Lower lobe of right lung (tissue), 2 donors: ENCODE data around the gene KAT6B. TPM values are rescaled to one million over a fixed set of nuclear protein-coding genes. Genes with fewer than 3 reads are reported as not detected.

ENCODE experiments used
- ATAC-seq, 2 donors: fragments of 200-7000 bp; cut with Tn5 transposase; one replicate each; pipeline ENCODE4 v1.9.1; 2020 to 2022; ENCODE audit warnings: mild to moderate bottlenecking in 2 of 2, moderate library complexity in 2 of 2
- DNase-seq: peaks from one replicate; pipeline ENCODE4 v3.0.0-alpha.2; 2020
- H3K27ac ChIP-seq: fragments of 200-600 bp; one replicate; pipeline ENCODE4 v1.8.0; 2022
- H3K27me3 ChIP-seq: fragments of 200-600 bp; one replicate; pipeline ENCODE4 v1.8.0; 2022; ENCODE audit warnings: low read depth
- H3K36me3 ChIP-seq: fragments of 200-600 bp; one replicate; pipeline ENCODE4 v1.8.0; 2022; ENCODE audit warnings: mild to moderate bottlenecking
- H3K4me1 ChIP-seq: fragments of 200-600 bp; one replicate; pipeline ENCODE4 v1.8.0; 2022
- H3K4me3 ChIP-seq: fragments of 200-600 bp; one replicate; pipeline ENCODE4 v1.8.0; 2022; ENCODE audit warnings: mild to moderate bottlenecking
- H3K9me3 ChIP-seq: fragments of 200-600 bp; one replicate; pipeline ENCODE4 v1.8.0; 2022
- intact Hi-C: fragments of 100-400 bp; cut with DNase I; formaldehyde crosslinking; loops from one replicate; pipeline ENCODE4 v1.11.0; 2022
- total RNA-seq: library from RNA; stranded (reverse); fragmentation: NEBNext Ultra II Directional; extraction: Animal tissue kit (Norgen Biotek cat#: 25700); gene quantifications from one replicate; pipeline ENCODE4 v1.2.1, GENCODE V29; 2021
- TF ChIP-seq, protein P1 (sequence below): fragments of 200-600 bp; IDR thresholded peaks from one replicate; pipeline ENCODE4 v1.8.0; 2022; ENCODE audit warnings: antibody characterized with exemption, mild to moderate bottlenecking
- donor health status: DM: no; HTN: yes; CAD: no; lungs with severe emphysema.

Gene KAT6B
- total RNA-seq, 1 donor from 2014 or later: 46.3 TPM

DNA sequence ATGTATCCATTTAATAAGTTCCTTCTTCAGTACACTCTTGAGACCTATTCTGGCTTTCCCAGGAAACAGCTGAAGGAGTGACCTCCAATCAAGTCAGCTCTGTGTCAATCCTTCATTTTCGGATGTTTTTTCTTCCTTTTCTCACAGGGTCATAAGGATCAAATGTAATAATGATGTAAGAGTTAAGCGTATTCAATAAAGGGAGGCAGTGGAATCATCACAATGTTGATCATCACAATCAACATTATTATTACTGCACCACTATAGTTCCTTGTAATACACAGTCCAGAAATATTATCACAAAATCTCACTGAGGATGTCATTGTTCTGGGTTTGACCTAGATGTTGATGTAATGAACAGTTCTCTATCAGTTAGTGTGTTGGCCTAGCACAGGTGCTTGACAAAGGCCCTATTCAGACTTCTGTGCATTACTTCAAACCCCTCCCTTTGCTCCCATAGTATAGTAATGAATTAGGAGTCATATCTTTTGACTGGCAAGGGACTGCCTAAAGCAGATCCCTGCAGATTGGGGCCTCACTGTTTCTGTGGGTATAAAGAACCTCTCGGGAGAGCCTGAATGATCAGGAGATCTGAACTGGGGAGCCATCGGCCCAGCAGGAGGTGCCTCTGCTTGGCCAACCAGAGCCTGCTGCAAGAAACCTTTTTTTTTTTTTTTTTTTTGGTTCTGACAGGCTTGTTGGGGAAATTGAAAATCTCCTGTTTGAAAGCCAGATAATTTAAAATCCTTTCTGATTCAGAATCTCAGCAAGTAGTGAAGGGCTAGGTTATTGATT lies 100.6 kb downstream of the KAT6B start:
- Histone ChIP-seq H3K4me3 (no peak overlapping the region), H3K4me1 (peaks cover 66% of the 10 kb centered on the region), H3K27me3 (no peaks in the 10 kb centered on the region), H3K36me3 (no peaks in the 10 kb centered on the region), H3K9me3 (no peaks in the 10 kb centered on the region), H3K27ac (no peak overlapping the region)
- ATAC-seq: no peak
- TF ChIP-seq, protein P1, sequence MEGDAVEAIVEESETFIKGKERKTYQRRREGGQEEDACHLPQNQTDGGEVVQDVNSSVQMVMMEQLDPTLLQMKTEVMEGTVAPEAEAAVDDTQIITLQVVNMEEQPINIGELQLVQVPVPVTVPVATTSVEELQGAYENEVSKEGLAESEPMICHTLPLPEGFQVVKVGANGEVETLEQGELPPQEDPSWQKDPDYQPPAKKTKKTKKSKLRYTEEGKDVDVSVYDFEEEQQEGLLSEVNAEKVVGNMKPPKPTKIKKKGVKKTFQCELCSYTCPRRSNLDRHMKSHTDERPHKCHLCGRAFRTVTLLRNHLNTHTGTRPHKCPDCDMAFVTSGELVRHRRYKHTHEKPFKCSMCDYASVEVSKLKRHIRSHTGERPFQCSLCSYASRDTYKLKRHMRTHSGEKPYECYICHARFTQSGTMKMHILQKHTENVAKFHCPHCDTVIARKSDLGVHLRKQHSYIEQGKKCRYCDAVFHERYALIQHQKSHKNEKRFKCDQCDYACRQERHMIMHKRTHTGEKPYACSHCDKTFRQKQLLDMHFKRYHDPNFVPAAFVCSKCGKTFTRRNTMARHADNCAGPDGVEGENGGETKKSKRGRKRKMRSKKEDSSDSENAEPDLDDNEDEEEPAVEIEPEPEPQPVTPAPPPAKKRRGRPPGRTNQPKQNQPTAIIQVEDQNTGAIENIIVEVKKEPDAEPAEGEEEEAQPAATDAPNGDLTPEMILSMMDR: no peak
- intact Hi-C loops: no loop called here
- DNase-seq: no peak

- Histone ChIP-seq H3K4me3 (no peak overlapping the region), H3K4me1 (peaks cover 61% of the 10 kb centered on the region), H3K9me3 (no peaks in the 10 kb centered on the region), H3K27ac (peak overlapping the region; percentile 36), H3K36me3 (no peaks in the 10 kb centered on the region), H3K27me3 (no peaks in the 10 kb centered on the region)
- TF ChIP-seq, protein P1: no peak
- ATAC-seq (no peak), DNase-seq (no peak)
- intact Hi-C loops: no loop called here
Observed at GRCh38 chr10:74927701-74928100, 101.3 kb downstream of the KAT6B start.

DNA sequence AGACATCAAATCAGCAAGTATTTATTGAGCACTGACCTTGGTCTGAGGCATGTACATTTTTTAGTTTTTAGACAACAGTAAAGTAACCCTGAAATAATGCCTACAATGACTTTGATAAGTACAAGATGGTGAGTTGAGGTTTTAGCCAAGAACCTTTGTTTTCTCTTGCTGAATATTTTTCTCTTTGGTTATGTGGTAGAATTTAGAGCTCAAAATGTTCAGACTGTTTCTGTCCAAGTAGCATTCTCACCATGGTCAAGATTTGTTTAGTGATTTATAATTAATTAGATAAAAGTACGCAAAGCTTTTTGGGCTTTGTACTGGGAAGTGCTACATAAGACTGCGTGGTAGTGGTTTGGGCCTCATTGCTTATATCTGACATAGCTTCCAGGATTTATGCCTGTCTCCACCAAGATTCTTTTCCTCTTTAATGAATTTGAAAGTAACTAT lies 102.4 kb downstream of the KAT6B start:
- no peaks in the 10 kb centered on the region for H3K36me3 ChIP-seq
- TF ChIP-seq, protein P1: no peak
- no peaks in the 10 kb centered on the region for H3K27me3 ChIP-seq
- H3K9me3 ChIP-seq: no peaks in the 10 kb centered on the region
- no peak overlapping the region for H3K4me3 ChIP-seq
- intact Hi-C loops: no loop called here
- peaks cover 61% of the 10 kb centered on the region for H3K4me1 ChIP-seq
- DNase-seq (no peak), ATAC-seq (no peak)
- peak overlapping the region; percentile 36 for H3K27ac ChIP-seq

- ATAC-seq: peak in 1 of 2 donors; percentile 31
- H3K36me3 ChIP-seq: no peaks in the 10 kb centered on the region
- H3K9me3 ChIP-seq: no peaks in the 10 kb centered on the region
- no peak for DNase-seq
- no peak overlapping the region for H3K4me3 ChIP-seq
- no peaks in the 10 kb centered on the region for H3K27me3 ChIP-seq
- peaks cover 60% of the 10 kb centered on the region for H3K4me1 ChIP-seq
- TF ChIP-seq, protein P1: no peak
- peak overlapping the region; percentile 36 for H3K27ac ChIP-seq
- intact Hi-C loops: no loop called here
Observed at GRCh38 chr10:74929197-74929596, 102.8 kb downstream of the KAT6B start.

- TF ChIP-seq, protein P1: no peak
- H3K4me3 ChIP-seq: no peak overlapping the region
- intact Hi-C loops: no loop called here
- H3K27ac ChIP-seq: no peak overlapping the region
- no peaks in the 10 kb centered on the region for H3K36me3 ChIP-seq
- H3K9me3 ChIP-seq: no peaks in the 10 kb centered on the region
- H3K4me1 ChIP-seq: peaks cover 58% of the 10 kb centered on the region
- H3K27me3 ChIP-seq: no peaks in the 10 kb centered on the region
- DNase-seq (no peak), ATAC-seq (peak in 1 of 2 donors; percentile 34)
Observed at GRCh38 chr10:74930965-74931364, 104.6 kb downstream of the KAT6B start.
